Skeletal muscle tissue (tissue), 4 donors: Measurements from ENCODE around the gene MUTYH. TPM values are rescaled to one million over a fixed set of nuclear protein-coding genes. Genes with fewer than 3 reads are reported as not detected.
"Not testable (repeated sequence)": the region's sequence is repeated elsewhere in the genome, so short reads cannot be mapped to it uniquely, and the experiment has no call there.

Experiments used
- H3K27ac ChIP-seq: one replicate; pipeline ENCODE4 v1.7.0; 2013; ENCODE audit warnings: mild to moderate bottlenecking, low read depth, low read length, inconsistent platforms
- H3K27me3 ChIP-seq, 3 donors: one replicate each; pipeline ENCODE4 v1.7.0; 2013; ENCODE audit warnings: low read length in 3 of 3; ENCODE audit not compliant: control insufficient read depth in 3 of 3, insufficient read depth in 3 of 3
- H3K36me3 ChIP-seq, 3 donors: one replicate each; pipeline ENCODE4 v1.7.0; 2013; ENCODE audit warnings: low read length in 3 of 3; ENCODE audit not compliant: control insufficient read depth in 3 of 3, insufficient read depth in 3 of 3
- H3K4me1 ChIP-seq, 3 donors: one replicate each; pipeline ENCODE4 v1.7.0; 2013; ENCODE audit warnings: low read length in 3 of 3, mild to moderate bottlenecking in 3 of 3; ENCODE audit not compliant: control insufficient read depth in 3 of 3, insufficient read depth in 3 of 3
- H3K4me3 ChIP-seq, 3 donors: one replicate each; pipeline ENCODE4 v1.7.0; 2013; ENCODE audit warnings: low read length in 3 of 3
- H3K9ac ChIP-seq, 3 donors: one replicate each; pipeline ENCODE4 v1.7.0; 2013; ENCODE audit warnings: low read length in 3 of 3, mild to moderate bottlenecking in 3 of 3, moderate library complexity in 2 of 3, low read depth in 1 of 3
- H3K9me3 ChIP-seq, 3 donors: one replicate each; pipeline ENCODE4 v1.7.0; 2013; ENCODE audit warnings: low read length in 3 of 3; ENCODE audit not compliant: control insufficient read depth in 3 of 3
- total RNA-seq: library from RNA; depleted of rRNA; stranded (reverse); fragments of >200 nt; gene quantifications from one replicate; pipeline ENCODE4 v1.2.3, GENCODE V29; 2014
- donor health status: Osteomylitis.

The MUTYH gene
- total RNA-seq, 1 donor from 2014 or later, result 12.5 TPM

GRCh38 chr1:45375104-45376090 is 35.2 kb upstream of the MUTYH start:
- Histone ChIP-seq H3K27ac (no peak overlapping the region), H3K4me3 (no peak overlapping the region), H3K9ac (no peak overlapping the region), H3K4me1 (peaks cover 0 to 12% (median 4%) of the 10 kb centered on the region in 3 donors), H3K27me3 (no peaks in the 10 kb centered on the region), H3K36me3 (no peaks in the 10 kb centered on the region), H3K9me3 (no peaks in the 10 kb centered on the region)

- no peak overlapping the region for H3K9ac ChIP-seq
- H3K27ac ChIP-seq, result no peak overlapping the region
- no peaks in the 10 kb centered on the region for H3K9me3 ChIP-seq
These were observed 33.3 kb upstream of the MUTYH start for GRCh38 chr1:45373573-45373972.

GRCh38 chr1:45370575-45370974 is 30.3 kb upstream of the MUTYH start:
- H3K4me3 ChIP-seq, result no peak overlapping the region
- H3K36me3 ChIP-seq, result no peaks in the 10 kb centered on the region
- no peaks in the 10 kb centered on the region for H3K9me3 ChIP-seq
- H3K4me1 ChIP-seq, result peaks cover 0 to 5% (median 0%) of the 10 kb centered on the region in 3 donors
- no peak overlapping the region for H3K9ac ChIP-seq
- H3K27ac ChIP-seq, result no peak overlapping the region
- H3K27me3 ChIP-seq, result no peaks in the 10 kb centered on the region

More at GRCh38 chr1:45373573-45373972, 33.3 kb upstream of the MUTYH start:
- Histone ChIP-seq H3K4me1 (peaks cover 0 to 12% (median 4%) of the 10 kb centered on the region in 3 donors), H3K27me3 (no peaks in the 10 kb centered on the region), H3K4me3 (no peak overlapping the region), H3K36me3 (no peaks in the 10 kb centered on the region)

- no peak overlapping the region for H3K9ac ChIP-seq
- H3K4me1 ChIP-seq, result peaks cover 11 to 12% (median 11%) of the 10 kb centered on the region in 3 donors
- no peak overlapping the region for H3K4me3 ChIP-seq
- H3K27ac ChIP-seq, result no peak overlapping the region
- no peaks in the 10 kb centered on the region for H3K9me3 ChIP-seq
- no peaks in the 10 kb centered on the region for H3K27me3 ChIP-seq
- no peaks in the 10 kb centered on the region for H3K36me3 ChIP-seq
These were observed 24.8 kb upstream of the MUTYH start for GRCh38 chr1:45365051-45365450.

- Histone ChIP-seq H3K36me3 (no peaks in the 10 kb centered on the region), H3K9me3 (no peaks in the 10 kb centered on the region), H3K27me3 (no peaks in the 10 kb centered on the region), H3K4me3 (no peak overlapping the region), H3K27ac (no peak overlapping the region), H3K4me1 (peaks cover 12 to 14% (median 14%) of the 10 kb centered on the region in 3 donors), H3K9ac (no peak overlapping the region)
These were observed 24.1 kb upstream of the MUTYH start for GRCh38 chr1:45364294-45364693.

- peaks cover 15 to 19% (median 18%) of the 10 kb centered on the region in 3 donors for H3K4me1 ChIP-seq
- peak overlapping the region; percentile 74 for H3K27ac ChIP-seq
These were observed 20.7 kb upstream of the MUTYH start for GRCh38 chr1:45360981-45361380.

GRCh38 chr1:45359882-45360513 is 19.8 kb upstream of the MUTYH start:
- peaks cover 17 to 23% (median 18%) of the 10 kb centered on the region in 3 donors for H3K4me1 ChIP-seq
- H3K27me3 ChIP-seq, result no peaks in the 10 kb centered on the region
- H3K9me3 ChIP-seq, result no peaks in the 10 kb centered on the region
- H3K27ac ChIP-seq, result peak overlapping the region; percentile 74
- H3K4me3 ChIP-seq, result peak overlapping the region; percentile 2 to 57 (median 47)
- peak overlapping the region; percentile 9 to 66 (median 62) for H3K9ac ChIP-seq
- H3K36me3 ChIP-seq, result no peaks in the 10 kb centered on the region

More at GRCh38 chr1:45360981-45361380, 20.7 kb upstream of the MUTYH start:
- not testable (repeated sequence) for H3K27me3 ChIP-seq, H3K9me3 ChIP-seq, H3K36me3 ChIP-seq
- Histone ChIP-seq H3K9ac (peak overlapping the region; percentile 2 to 63 (median 55)), H3K4me3 (peak overlapping the region in 2 of 3 donors; percentile 5 to 45)

GRCh38 chr1:45356186-45356585 is 15.9 kb upstream of the MUTYH start:
- H3K4me3 ChIP-seq, result no peak overlapping the region
- H3K27me3 ChIP-seq, result no peaks in the 10 kb centered on the region
- no peaks in the 10 kb centered on the region for H3K9me3 ChIP-seq
- no peaks in the 10 kb centered on the region for H3K36me3 ChIP-seq
- peaks cover 26 to 37% (median 26%) of the 10 kb centered on the region in 3 donors for H3K4me1 ChIP-seq
- peak overlapping the region; percentile 42 for H3K27ac ChIP-seq
- H3K9ac ChIP-seq, result peak overlapping the region; percentile 18 to 58 (median 33)

- H3K27me3 ChIP-seq, result no peaks in the 10 kb centered on the region
- H3K4me3 ChIP-seq, result no peak overlapping the region
- peak overlapping the region; percentile 42 for H3K27ac ChIP-seq
- peaks cover 21 to 37% (median 22%) of the 10 kb centered on the region in 3 donors for H3K4me1 ChIP-seq
- H3K9me3 ChIP-seq, result no peaks in the 10 kb centered on the region
- no peak overlapping the region for H3K9ac ChIP-seq
- H3K36me3 ChIP-seq, result no peaks in the 10 kb centered on the region
These were observed 15.4 kb upstream of the MUTYH start for GRCh38 chr1:45355683-45356082.

- no peaks in the 10 kb centered on the region for H3K36me3 ChIP-seq
- no peak overlapping the region for H3K27ac ChIP-seq
- H3K4me1 ChIP-seq, result peaks cover 20 to 35% (median 21%) of the 10 kb centered on the region in 3 donors
- H3K9me3 ChIP-seq, result no peaks in the 10 kb centered on the region
- H3K27me3 ChIP-seq, result no peaks in the 10 kb centered on the region
- no peak overlapping the region for H3K9ac ChIP-seq
- no peak overlapping the region for H3K4me3 ChIP-seq
These were observed 14.6 kb upstream of the MUTYH start for GRCh38 chr1:45354838-45355237.
